Caco-2 (cell line): Measurements from ENCODE around the gene GRIK4. TPM values are rescaled to one million over a fixed set of nuclear protein-coding genes. Genes with fewer than 3 reads are reported as not detected.

ENCODE experiments used
- BruUV-seq: library from RNA; stranded (reverse); fragments of 400-500 nt; replicated peaks from 2 replicates; lab custom pipeline; 2021; lab: Mats Ljungman, UMichigan
- CTCF ChIA-PET: fragments of 300-600 bp; sonication (Branson Sonifier 250); formaldehyde crosslinking; loops from one replicate; lab custom pipeline; 2022; ENCODE audit warnings: antibody characterized with exemption; lab: Charles Lee
- POLR2A ChIA-PET: fragments of 300-600 bp; sonication (Branson Sonifier 250); formaldehyde crosslinking; loops from one replicate; lab custom pipeline; 2022; ENCODE audit warnings: antibody characterized with exemption; lab: Charles Lee
- DNase-seq, 2 experiments: peaks; one replicate each; pipeline versions ENCODE4 v3.0.0 to v3.0.0-alpha.2; 2020 to 2022
- H3K27me3 ChIP-seq: replicated peaks from 2 replicates; pipeline ENCODE4 v1.6.0; 2011; ENCODE audit warnings: low read length; ENCODE audit not compliant: control insufficient read depth, insufficient read depth
- H3K36me3 ChIP-seq: 2 replicates; pipeline ENCODE4 v1.5.1; 2011; ENCODE audit warnings: low read length; ENCODE audit not compliant: control insufficient read depth, insufficient read depth
- H3K4me1 ChIP-seq: fragments of 250-450 bp; sonication (Bioruptor Pico); 2 replicates; pipeline ENCODE4 v1.5.1; 2020; ENCODE audit warnings: mild to moderate bottlenecking
- H3K4me3 ChIP-seq: 2 replicates; pipeline ENCODE4 v1.5.1; 2011; ENCODE audit warnings: low read depth, mild to moderate bottlenecking, control low read depth, low read length
- H3K9me3 ChIP-seq: fragments of 250-450 bp; sonication (Bioruptor Pico); 2 replicates; pipeline ENCODE4 v1.5.1; 2020; ENCODE audit warnings: mild to moderate bottlenecking, moderate library complexity
- H3K27ac Mint-ChIP-seq: one replicate; pipeline ENCODE4 v1.8.0; 2022; ENCODE audit warnings: mixed read lengths; ENCODE audit not compliant: unreplicated experiment
- H3K27me3 Mint-ChIP-seq: one replicate; pipeline ENCODE4 v1.8.0; 2022; ENCODE audit warnings: mixed read lengths; ENCODE audit not compliant: insufficient read depth, unreplicated experiment
- H3K36me3 Mint-ChIP-seq: one replicate; pipeline ENCODE4 v1.8.0; 2022; ENCODE audit warnings: mild to moderate bottlenecking, mixed read lengths; ENCODE audit not compliant: insufficient read depth, unreplicated experiment
- H3K4me1 Mint-ChIP-seq: one replicate; pipeline ENCODE4 v1.8.0; 2022; ENCODE audit warnings: low read depth, mixed read lengths; ENCODE audit not compliant: unreplicated experiment
- H3K4me3 Mint-ChIP-seq: one replicate; pipeline ENCODE4 v1.8.0; 2022; ENCODE audit warnings: mild to moderate bottlenecking, moderate library complexity, mixed read lengths; ENCODE audit not compliant: unreplicated experiment
- H3K9me3 Mint-ChIP-seq: one replicate; pipeline ENCODE4 v1.8.0; 2022; ENCODE audit warnings: mixed read lengths; ENCODE audit not compliant: unreplicated experiment
- CTCF ChIP-seq, 2 experiments: fragments of 200-600 bp in 1 of 2; IDR thresholded peaks; 1 replicate in 1 of 2; 2 replicates in 1 of 2; pipeline versions ENCODE4 v1.5.1 to v1.8.0; 2011 to 2022; ENCODE audit warnings: antibody characterized with exemption in 1 of 2, control low read depth in 1 of 2, inconsistent platforms in 1 of 2, low read depth in 1 of 2, low read length in 1 of 2, mild to moderate bottlenecking in 1 of 2, moderate library complexity in 1 of 2; ENCODE audit not compliant: insufficient read depth in 1 of 2, severe bottlenecking in 1 of 2, unreplicated experiment in 1 of 2
- intact Hi-C: fragments of 100-400 bp; cut with micrococcal nuclease; formaldehyde crosslinking; loops from one replicate; pipeline ENCODE4 v1.10.0; 2022; ENCODE audit not compliant: unreplicated experiment
- total RNA-seq: library from RNA; stranded (reverse); gene quantifications from 2 replicates; pipeline ENCODE4 v1.2.3, GENCODE V29; 2022

GRIK4 gene
- total RNA-seq, 1 experiment from 2014 or later, result 2.0 TPM

- ChIA-PET POLR2A (no interaction called here), CTCF (interaction anchor here (1.6 kb wide), 1 partner anchor 27 kb away, joined by 4 read pairs; no protein-coding TSS in a partner anchor)
These were observed 146.5 kb downstream of the GRIK4 start for GRCh38 chr11:120658071-120658423.

GRCh38 chr11:120659076-120659475 is 147.5 kb downstream of the GRIK4 start:
- Mint-ChIP-seq H3K9me3 (no peaks in the 10 kb centered on the region), H3K4me3 (no peak overlapping the region), H3K27me3 (peaks cover 5% of the 10 kb centered on the region), H3K36me3 (no peaks in the 10 kb centered on the region), H3K27ac (no peak overlapping the region), H3K4me1 (no peaks in the 10 kb centered on the region)
- Histone ChIP-seq H3K9me3 (no peaks in the 10 kb centered on the region), H3K4me3 (no peak overlapping the region), H3K36me3 (no peaks in the 10 kb centered on the region), H3K27me3 (no peaks in the 10 kb centered on the region), H3K4me1 (no peaks in the 10 kb centered on the region)
- intact Hi-C loops, result no loop called here
- peak in 1 of 2 experiments; percentile 36 for DNase-seq
- BruUV-seq, result no TSS peak
- CTCF ChIA-PET, result interaction anchor here (0.6 to 1.6 kb wide), 2 partner anchors 26 to 293 kb away, joined by 4 to 5 read pairs; no protein-coding TSS in a partner anchor
- POLR2A ChIA-PET, result no interaction called here
- no peak for TF ChIP-seq CTCF (IDR thresholded peaks at IDR 0.05; ENCODE audit: insufficient read depth in 1 of 2, low read depth in 1 of 2, low read length in 1 of 2, severe bottlenecking in 1 of 2, unreplicated experiment in 1 of 2)

More at GRCh38 chr11:120658071-120658423, 146.5 kb downstream of the GRIK4 start:
- H3K4me3 ChIP-seq, result no peak overlapping the region
- H3K4me1 ChIP-seq, result no peaks in the 10 kb centered on the region
- TF ChIP-seq CTCF (IDR thresholded peaks at IDR 0.05; ENCODE audit: insufficient read depth in 1 of 2, low read depth in 1 of 2, low read length in 1 of 2, severe bottlenecking in 1 of 2, unreplicated experiment in 1 of 2), result no peak
- no peak for DNase-seq
- no peaks in the 10 kb centered on the region for H3K27me3 ChIP-seq
- no peak overlapping the region for H3K4me3 Mint-ChIP-seq
- no TSS peak for BruUV-seq
- H3K9me3 ChIP-seq, result no peaks in the 10 kb centered on the region
- H3K36me3 Mint-ChIP-seq, result no peaks in the 10 kb centered on the region
- intact Hi-C loops, result no loop called here
- no peaks in the 10 kb centered on the region for H3K36me3 ChIP-seq
- H3K9me3 Mint-ChIP-seq, result no peaks in the 10 kb centered on the region
- H3K27ac Mint-ChIP-seq, result no peak overlapping the region
- no peaks in the 10 kb centered on the region for H3K4me1 Mint-ChIP-seq
- no peaks in the 10 kb centered on the region for H3K27me3 Mint-ChIP-seq

GRCh38 chr11:120660024-120660565 is 148.5 kb downstream of the GRIK4 start:
- peaks cover 5% of the 10 kb centered on the region for H3K27me3 Mint-ChIP-seq
- Histone ChIP-seq H3K4me3 (no peak overlapping the region), H3K9me3 (no peaks in the 10 kb centered on the region), H3K36me3 (no peaks in the 10 kb centered on the region), H3K27me3 (no peaks in the 10 kb centered on the region), H3K4me1 (no peaks in the 10 kb centered on the region)
- BruUV-seq, result no TSS peak
- POLR2A ChIA-PET, result no interaction called here
- no peaks in the 10 kb centered on the region for H3K4me1 Mint-ChIP-seq
- peak; percentile 53 to 66 for TF ChIP-seq CTCF (IDR thresholded peaks at IDR 0.05; ENCODE audit: insufficient read depth in 1 of 2, low read depth in 1 of 2, low read length in 1 of 2, severe bottlenecking in 1 of 2, unreplicated experiment in 1 of 2)
- no peaks in the 10 kb centered on the region for H3K36me3 Mint-ChIP-seq
- intact Hi-C loops, result loop anchor here (1.0 kb wide), 1 partner anchor 25 kb away; no protein-coding TSS in a partner anchor
- DNase-seq, result peak; percentile 55 to 63
- no peak overlapping the region for H3K27ac Mint-ChIP-seq
- CTCF ChIA-PET, result interaction anchor here (1.5 kb wide), 1 partner anchor 25 kb away, joined by 7 read pairs; no protein-coding TSS in a partner anchor
- no peak overlapping the region for H3K4me3 Mint-ChIP-seq
- H3K9me3 Mint-ChIP-seq, result no peaks in the 10 kb centered on the region
